IPS-18c (cell line): ENCODE results near the gene ZNF22.

ENCODE experiments used
- H3K4me3 ChIP-seq: 2 replicates; pipeline ENCODE4 v1.7.0; 2013; ENCODE audit warnings: low read depth, mild to moderate bottlenecking, low read length, moderate library complexity; ENCODE audit not compliant: insufficient read depth
- H3K9me3 ChIP-seq: one replicate; pipeline ENCODE4 v1.6.1; 2013; ENCODE audit warnings: mild to moderate bottlenecking, low read length, moderate library complexity; ENCODE audit not compliant: control insufficient read depth, insufficient read depth

ZNF22 gene

DNA sequence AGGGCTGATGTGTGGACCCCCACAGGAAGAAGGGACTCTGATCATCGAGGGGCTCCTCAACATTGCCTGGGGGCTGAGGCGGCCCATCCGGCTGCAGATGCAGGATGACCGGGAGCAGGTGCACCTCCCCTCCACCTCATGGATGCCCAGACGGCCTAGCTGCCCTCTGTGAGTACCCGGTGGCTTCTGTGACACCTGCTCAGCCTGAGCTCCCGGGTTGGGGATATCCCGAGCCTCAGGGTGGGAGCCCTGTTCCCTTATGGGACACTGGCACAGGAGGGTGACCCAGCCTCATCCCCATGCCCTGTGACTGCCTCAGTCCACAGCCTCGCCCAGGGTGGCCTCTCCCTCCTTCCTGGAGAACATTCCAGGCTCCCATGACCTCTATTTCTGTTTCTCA is 18.2 kb upstream of the ZNF22 start:
- peaks cover 2% of the 10 kb centered on the region for H3K9me3 ChIP-seq
- H3K4me3 ChIP-seq: no peak overlapping the region

DNA sequence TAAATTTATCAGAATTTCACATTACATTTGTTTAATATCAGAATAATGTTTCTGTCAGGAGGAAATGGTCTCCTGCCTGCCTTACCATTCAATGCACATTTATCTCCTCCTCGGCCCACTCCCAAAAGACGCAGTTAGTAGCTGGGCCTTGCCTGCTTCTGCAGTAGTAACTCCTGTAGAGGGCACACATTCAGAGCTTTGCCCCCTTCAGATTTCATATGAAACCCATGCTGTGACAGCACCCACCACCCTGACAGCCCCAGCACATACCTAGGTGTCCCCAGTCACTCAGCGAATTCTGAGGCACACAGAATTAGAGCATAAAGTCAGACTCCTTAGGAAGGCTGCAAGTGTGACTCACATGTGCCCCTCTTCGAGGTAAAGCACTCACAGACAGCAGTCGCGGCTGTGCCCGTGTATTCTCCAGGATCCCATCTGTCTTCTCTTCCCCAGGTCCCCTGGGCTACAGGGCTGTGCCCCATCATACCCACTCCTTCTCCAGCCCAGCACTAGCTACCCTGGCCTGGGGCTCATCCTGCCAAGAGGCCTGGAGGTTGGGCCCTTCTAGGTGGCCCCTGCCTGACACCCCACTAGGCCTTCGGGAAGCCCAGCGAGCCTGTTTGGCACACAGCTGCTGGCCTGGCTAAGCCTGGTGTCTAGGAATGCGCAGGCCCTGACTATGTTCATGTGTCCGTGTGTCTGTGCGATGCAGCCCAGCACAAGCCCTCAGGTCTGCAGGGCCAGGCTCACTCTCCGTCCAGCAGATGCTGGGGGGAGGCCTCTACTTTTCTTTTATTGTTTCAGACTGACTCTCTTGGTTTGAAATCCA is 17.4 kb upstream of the ZNF22 start:
- Histone ChIP-seq H3K4me3 (no peak overlapping the region), H3K9me3 (peaks cover 2% of the 10 kb centered on the region)

DNA sequence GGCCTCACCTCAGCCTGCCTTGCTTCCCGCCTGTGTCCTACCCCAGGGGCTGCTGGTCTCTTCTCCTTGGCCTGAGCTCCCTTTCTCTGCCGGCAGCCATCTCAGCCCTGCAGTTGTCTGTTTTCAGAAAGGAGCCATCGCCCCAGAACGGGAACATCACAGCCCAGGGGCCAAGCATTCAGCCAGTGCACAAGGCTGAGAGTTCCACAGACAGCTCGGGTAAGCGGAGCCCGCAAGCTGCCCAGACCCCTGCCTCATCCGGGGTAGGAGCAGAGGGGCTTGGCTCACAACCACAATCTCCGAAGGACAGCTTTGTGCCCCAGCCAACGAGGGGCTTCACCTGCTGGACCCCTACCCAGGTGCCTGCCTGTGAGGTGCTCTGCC is 16.8 kb upstream of the ZNF22 start:
- peaks cover 1% of the 10 kb centered on the region for H3K9me3 ChIP-seq
- H3K4me3 ChIP-seq: no peak overlapping the region

DNA sequence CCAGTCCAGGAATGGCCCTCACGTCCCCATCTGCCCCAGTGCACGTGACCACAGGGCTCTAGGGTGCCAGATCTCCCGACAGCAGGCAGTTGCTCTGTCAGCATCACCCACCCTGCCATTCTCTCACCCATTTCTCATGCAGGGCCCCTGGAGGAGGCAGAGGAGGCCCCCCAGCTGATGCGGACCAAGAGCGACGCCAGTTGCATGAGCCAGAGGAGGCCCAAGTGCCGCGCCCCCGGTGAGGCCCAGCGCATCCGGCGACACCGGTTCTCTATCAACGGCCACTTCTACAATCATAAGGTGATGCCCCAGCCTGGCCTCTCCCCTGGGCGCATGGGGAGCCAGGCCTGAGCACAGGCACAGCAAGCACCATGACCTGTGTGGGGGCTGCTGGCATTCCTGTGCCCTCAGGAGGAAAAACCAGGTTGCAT is 16.0 kb upstream of the ZNF22 start:
- no peak overlapping the region for H3K4me3 ChIP-seq

DNA sequence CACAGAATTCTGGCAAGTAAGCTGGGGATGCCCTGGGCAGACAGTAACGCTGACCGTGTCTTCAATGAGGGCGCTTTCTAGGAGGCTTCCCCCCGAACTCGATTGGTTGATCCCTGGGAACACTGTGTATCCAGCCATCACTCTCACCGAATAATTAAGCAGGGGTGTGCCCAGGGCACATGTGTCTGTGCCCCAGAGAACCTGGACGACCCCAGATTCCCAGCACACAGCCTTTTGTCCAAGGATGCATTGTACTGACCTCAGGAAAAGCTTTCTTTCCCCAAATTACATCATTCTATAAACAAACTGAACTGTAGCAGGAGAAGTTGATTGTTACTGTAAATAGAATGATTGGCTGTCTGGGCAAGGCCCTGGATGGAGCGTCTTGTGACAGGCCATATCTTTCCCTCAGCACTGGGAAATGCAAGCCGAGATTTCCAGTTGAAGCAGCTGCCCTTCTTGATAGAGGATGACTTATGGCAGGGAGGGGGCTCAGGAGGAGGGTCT is 15.5 kb upstream of the ZNF22 start:
- no peaks in the 10 kb centered on the region for H3K9me3 ChIP-seq
- H3K4me3 ChIP-seq: no peak overlapping the region

More for the DNA sequence above, 16.0 kb upstream of the ZNF22 start:
- H3K9me3 ChIP-seq: no peaks in the 10 kb centered on the region

DNA sequence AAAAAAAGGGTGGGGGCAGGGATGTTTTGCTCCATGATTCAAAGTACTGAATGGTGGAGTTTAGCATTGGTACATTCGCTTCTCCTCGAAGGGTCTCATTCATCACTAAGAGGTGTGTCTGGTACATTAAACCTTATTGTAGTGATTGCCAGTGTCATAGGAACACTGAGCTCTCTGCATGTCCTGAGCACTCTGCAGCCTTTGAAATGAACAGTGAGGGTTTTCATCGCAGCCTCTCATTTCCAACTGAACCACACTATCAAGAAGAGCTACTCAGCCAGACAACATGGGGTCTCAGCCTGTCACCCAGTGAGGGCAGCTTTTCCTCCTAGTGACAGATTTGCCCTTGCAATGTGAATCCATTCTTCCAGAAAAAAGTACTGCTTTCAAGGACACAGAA is 14.5 kb upstream of the ZNF22 start:
- Histone ChIP-seq H3K4me3 (no peak overlapping the region), H3K9me3 (no peaks in the 10 kb centered on the region)

DNA sequence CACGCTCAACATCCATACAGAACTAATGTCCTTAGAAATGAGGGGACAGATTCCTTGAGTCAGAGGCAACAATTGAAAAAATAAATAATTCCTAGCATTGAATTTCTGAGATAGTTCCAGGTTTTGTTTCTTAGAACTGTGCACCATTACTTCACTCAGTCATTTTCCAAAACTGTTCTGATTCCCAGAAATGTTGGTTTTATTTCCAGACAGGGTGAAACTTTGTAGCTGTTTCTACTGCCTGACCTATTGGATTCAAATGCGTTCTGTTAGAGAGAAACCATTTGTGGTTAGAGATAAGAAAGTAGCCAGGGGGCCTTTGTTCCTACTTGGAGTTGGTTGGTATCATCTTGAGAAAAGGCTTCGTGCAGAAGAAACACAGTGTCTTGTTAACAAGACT is 14.1 kb upstream of the ZNF22 start:
- no peak overlapping the region for H3K4me3 ChIP-seq
- H3K9me3 ChIP-seq: no peaks in the 10 kb centered on the region

DNA sequence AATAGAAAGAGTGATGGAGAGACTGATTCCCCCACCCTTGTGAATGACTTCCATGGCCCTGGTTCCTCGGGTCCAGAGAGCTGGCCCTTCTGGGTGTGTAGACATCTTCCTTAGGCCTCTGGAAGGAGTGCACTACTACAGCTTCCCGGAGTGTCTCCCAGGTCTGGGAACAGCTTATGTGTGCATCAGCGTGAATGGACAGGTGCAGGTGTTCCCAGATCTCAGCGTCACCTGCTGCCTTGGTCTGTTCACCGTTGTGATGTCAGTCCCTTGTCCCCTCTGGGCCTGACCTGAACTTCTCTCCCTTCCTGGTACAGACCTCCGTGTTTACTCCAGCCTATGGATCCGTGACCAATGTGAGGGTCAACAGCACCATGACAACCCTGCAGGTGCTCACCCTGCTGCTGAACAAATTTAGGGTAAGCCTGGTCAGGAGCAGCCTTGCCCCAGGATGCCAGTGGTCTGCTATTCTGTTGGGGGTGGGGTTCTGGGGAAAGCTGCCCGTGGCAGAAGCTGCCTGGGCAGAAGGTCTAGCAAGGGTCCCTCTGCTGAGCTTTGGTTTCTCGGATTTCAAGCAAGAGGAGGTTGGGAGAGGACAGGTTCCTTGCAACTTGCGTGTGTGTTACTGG is 11.7 kb upstream of the ZNF22 start:
- 0 out of 2 replicates have a peak overlapping the region, but pooled peaks have one; percentile 17 for H3K4me3 ChIP-seq
- no peaks in the 10 kb centered on the region for H3K9me3 ChIP-seq

DNA sequence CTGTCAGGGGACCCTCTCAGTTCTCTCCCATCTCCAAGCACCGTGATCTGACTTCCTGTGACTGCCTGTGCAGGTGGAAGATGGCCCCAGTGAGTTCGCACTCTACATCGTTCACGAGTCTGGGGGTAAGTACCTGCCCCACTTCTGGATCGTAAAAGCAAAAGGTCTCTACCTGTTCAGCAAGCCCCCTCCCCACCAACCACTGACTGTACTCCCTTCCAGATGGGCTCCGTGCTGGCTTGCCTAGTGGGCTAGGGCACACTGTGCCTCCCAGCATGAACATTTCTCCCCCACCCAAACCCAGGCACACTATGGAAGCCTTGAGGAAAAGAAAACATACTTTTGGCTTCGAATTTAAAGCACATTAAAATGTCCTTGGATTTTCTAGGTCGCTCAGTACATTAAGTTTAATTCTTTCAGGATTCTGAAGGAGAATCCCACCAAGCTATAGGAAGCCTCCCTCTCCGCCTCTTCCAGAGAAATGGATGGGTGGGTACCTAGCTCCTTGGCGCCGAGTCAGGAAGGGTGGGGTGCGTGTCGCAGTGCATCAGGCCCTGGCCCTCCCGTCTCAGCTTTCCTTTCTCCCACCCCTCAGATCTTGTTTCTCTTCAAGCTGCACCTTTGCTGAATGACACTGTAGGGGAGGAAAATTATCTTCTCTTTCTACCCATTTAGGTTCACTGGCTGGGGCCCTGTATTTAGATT is 11.0 kb upstream of the ZNF22 start:
- Histone ChIP-seq H3K9me3 (no peaks in the 10 kb centered on the region), H3K4me3 (no peak overlapping the region)

DNA sequence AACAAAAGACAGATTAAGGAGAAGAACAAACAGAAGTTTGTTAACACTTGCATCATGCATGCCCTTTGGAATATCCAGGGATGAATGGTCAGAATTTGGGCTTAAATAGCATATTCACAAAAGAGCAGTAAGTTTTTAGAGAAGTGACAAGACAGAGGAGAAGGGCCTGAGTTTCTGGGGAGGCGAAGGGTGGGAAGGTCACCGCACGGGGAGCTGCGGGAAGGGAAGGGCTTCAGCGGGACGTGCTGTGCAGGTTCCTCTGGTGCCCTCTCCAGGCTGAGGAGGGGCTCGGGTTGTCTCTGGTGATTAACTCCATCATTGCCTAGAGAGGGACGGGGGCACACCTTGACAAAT is 10.4 kb upstream of the ZNF22 start:
- no peaks in the 10 kb centered on the region for H3K9me3 ChIP-seq
- no peak overlapping the region for H3K4me3 ChIP-seq

DNA sequence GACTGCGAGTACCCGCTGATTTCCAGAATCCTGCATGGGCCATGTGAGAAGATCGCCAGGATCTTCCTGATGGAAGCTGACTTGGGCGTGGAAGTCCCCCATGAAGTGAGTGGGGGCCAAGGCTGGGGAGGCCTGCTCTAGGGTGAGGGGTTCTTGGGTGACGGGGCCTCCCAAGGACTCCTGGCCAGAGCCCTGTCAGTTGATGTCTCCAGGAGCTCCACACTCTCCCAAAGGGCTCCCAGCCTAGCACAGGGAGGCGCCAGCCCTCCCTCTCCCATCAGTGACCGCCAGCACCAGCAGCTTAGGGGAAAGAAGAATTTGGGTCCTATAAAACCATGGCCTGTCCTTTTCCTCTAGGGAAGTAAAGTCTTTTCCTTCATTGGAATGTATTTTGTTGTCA is 9.8 kb upstream of the ZNF22 start:
- H3K4me3 ChIP-seq: no peak overlapping the region
- H3K9me3 ChIP-seq: no peaks in the 10 kb centered on the region

DNA sequence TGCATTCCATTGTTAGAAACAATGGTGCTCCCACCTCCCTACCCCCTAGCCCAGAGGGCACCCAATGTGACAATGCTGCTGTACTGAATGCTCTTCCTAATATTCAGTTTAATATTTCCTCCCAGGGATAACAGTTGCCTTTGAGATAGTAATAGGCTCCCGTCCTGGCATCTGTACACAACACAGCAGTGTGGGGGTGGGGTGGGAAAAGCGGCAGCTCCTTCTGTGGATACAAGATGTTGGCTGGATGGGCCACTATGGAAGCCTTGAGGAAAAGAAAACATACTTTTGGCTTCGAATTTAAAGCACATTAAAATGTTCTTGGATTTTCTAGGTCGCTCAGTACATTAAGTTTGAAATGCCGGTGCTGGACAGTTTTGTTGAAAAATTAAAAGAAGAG is 9.2 kb upstream of the ZNF22 start:
- no peaks in the 10 kb centered on the region for H3K9me3 ChIP-seq

DNA sequence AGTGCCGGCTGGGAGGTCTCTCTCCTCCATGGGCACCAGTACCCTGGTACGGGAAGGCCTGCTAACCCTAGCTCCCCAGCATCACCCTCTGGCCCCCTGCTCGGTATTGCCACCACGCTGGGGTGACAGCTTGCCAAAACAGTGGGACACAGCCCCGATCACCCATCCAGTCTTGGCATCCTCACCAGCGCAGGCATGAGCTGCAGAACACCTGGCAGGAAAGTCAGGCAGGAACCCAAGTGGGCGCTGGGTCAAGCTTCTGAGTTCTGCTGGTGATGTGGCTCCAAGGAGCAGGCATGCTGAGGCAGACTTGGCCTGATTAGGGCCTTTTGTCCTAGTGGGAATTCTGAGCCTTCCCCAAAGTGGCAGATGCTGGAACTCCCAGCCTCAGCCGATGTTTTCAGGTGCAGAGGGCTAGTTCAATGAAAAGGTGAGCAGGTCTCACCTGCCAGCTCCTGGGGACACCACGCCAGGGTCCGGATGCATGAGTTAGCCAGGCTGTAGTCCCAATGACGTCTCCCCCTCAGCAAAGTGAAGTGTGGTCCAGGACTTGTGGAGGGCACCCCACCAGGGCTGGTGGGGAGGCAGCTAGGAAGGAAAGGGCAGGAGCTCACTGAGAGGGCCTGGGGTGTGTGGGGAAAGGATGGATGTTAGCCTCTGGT is 8.5 kb upstream of the ZNF22 start:
- Histone ChIP-seq H3K4me3 (no peak overlapping the region), H3K9me3 (no peaks in the 10 kb centered on the region)

More for the DNA sequence above, 9.2 kb upstream of the ZNF22 start:
- no peak overlapping the region for H3K4me3 ChIP-seq

DNA sequence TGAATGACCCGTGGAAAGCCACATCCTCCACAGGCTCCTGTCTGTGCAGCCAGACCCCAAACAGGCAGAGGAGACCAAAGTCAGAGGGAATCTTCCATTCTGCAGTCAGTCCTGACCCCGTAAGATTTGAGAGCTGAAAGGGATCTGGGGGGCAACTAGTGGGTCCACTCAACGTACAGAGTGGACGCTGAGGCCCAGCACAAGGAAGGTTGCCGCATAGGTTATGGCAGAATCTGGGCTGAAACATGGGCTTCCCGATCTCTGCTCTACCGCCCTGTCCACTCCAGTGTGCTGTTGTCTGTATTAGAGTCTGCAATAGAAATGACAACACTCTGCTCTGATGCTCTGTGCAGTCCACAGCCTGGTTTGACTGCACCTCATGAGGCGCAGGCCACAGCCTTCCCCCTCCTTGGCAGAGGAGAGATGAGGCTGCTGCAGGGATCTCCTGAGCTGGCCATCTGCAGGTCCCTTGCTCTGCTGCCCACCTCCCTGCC is 7.9 kb upstream of the ZNF22 start:
- H3K9me3 ChIP-seq: no peaks in the 10 kb centered on the region
- no peak overlapping the region for H3K4me3 ChIP-seq

DNA sequence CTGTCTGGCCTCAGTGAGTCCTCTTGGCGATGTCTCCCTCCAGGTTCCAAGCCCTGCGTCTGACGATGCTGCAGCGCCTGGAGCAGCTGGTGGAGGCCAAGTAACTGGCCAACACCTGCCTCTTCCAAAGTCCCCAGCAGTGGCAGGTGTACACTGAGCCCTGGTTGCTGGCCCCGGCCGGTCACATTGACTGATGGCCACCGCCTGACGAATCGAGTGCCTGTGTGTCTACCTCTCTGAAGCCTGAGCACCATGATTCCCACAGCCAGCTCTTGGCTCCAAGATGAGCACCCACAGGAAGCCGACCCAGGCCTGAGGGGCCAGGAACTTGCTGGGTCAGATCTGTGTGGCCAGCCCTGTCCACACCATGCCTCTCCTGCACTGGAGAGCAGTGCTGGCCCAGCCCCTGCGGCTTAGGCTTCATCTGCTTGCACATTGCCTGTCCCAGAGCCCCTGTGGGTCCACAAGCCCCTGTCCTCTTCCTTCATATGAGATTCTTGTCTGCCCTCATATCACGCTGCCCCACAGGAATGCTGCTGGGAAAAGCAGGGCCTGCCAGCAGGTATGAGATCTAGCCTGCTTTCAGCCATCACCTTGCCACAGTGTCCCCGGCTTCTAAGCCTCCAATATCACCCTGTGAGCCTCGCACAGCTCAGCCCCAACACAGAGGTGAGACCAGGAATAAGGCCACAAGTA is 7.3 kb upstream of the ZNF22 start:
- Histone ChIP-seq H3K9me3 (no peaks in the 10 kb centered on the region), H3K4me3 (no peak overlapping the region)

DNA sequence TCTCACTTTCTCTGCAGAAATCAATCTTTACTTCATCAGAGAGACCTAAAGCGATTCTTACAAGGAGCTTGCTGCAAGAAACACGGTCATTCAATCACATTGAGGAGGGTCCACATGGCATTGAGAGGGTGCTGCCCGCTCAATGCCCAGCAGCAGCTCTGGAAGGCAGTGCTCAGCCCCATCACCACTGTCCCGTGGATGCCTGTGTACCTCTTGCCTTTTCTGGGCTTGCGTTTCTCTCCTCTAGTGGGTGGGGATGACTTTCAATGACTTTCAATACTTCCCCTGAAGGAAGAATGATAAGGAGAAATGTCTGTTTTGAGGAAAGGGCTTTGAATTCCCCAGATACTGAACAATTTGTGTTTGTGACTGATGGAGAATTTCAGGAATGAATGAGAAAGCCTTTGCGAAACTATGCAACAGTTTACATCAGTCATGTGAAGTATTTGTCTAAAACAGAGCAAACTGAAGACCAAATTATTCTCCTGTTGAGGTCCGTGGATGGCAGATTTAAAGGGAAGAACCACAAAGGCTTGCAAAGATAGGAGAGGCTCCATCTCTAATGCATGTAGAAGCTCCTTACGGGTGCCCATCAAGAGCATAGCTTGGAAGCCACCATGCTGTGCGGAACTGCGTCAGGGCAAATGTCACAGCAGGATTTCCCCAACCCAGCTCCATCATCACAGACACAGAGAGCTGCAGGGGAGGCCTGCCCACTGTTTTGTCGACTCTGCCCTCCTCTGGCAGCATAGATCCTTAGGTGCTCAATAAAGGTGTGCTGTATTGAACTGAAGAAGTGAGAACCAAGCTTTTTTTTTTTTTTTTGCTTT is 6.6 kb upstream of the ZNF22 start:
- H3K9me3 ChIP-seq: no peaks in the 10 kb centered on the region
- H3K4me3 ChIP-seq: no peak overlapping the region
